K562 (cell line): ENCODE measurements around the gene DCAKD. TPM values are rescaled to one million over a fixed set of nuclear protein-coding genes. Genes with fewer than 3 reads are reported as not detected.

ENCODE experiments used
- ARID1B ChIP-seq: fragments of 450-650 bp; IDR thresholded peaks from 2 replicates; pipeline ENCODE4 v1.6.1; 2016; ENCODE audit warnings: antibody characterized with exemption, mild to moderate bottlenecking, inconsistent platforms
- GABPB1 ChIP-seq: sonication (generic); formaldehyde crosslinking; IDR thresholded peaks from 2 replicates; pipeline ENCODE4 v1.8.0; 2022; ENCODE audit warnings: mild to moderate bottlenecking, missing genetic modification reagents
- MGA ChIP-seq: fragments of 450-650 bp; IDR thresholded peaks from 2 replicates; pipeline ENCODE4 v1.6.1; 2016; ENCODE audit warnings: mild to moderate bottlenecking, moderate library complexity
- RAD51 ChIP-seq: fragments of 450-650 bp; IDR thresholded peaks from 2 replicates; pipeline ENCODE4 v1.7.1; 2016; ENCODE audit warnings: low read depth, mild to moderate bottlenecking, borderline replicate concordance
- SMAD3 ChIP-seq: fragments of 450-650 bp; formaldehyde crosslinking; conservative IDR thresholded peaks from 2 replicates; pipeline ENCODE4 v1.4.0; 2020; ENCODE audit warnings: mild to moderate bottlenecking
- SMARCA4 ChIP-seq: fragments of 450-650 bp; IDR thresholded peaks from 2 replicates; pipeline ENCODE4 v1.6.1; 2016
- SRSF9 ChIP-seq: fragments of 200-400 bp; formaldehyde crosslinking; IDR thresholded peaks from 2 replicates; pipeline ENCODE4 v1.6.1; 2017; ENCODE audit warnings: low read depth, low read length, borderline replicate concordance
- ZNF146 ChIP-seq: IDR thresholded peaks from one replicate; pipeline ENCODE4 v1.6.1; 2018; ENCODE audit warnings: missing compliant biosample characterization; ENCODE audit not compliant: unreplicated experiment
- polyA plus RNA-seq, 8 experiments: library from polyadenylated mRNA; depleted of rRNA in 4 of 8; stranded (reverse) in 5 of 8; unstranded in 3 of 8; fragments of >200 nt; fragmentation: Nextera tagmentation in 2 of 8; fragmentation: Illumina TruSeq in 1 of 8; extraction: Ambion mirVana in 2 of 8; extraction: Trizol in 1 of 8; gene quantifications; 2 replicates each; pipeline versions ENCODE4 v1.2.1 to v1.2.3, GENCODE V29; 2011 to 2014; ENCODE audit warnings: inconsistent platforms in 1 of 8, missing spikeins in 1 of 8
- total RNA-seq, 7 experiments: library from RNA; depleted of rRNA in 6 of 7; stranded (reverse); fragments of >200 nt in 6 of 7; fragmentation: Illumina TruSeq in 2 of 7; extraction: Trizol in 2 of 7; gene quantifications; 2 replicates each; pipeline versions ENCODE4 v1.2.1 to v1.2.3, GENCODE V29; 2011 to 2021; ENCODE audit warnings: low replicate concordance in 1 of 7
- TF ChIP-seq, protein P1 (sequence below): fragments of 250-450 bp; sonication (Bioruptor Pico); IDR thresholded peaks from 2 replicates; pipeline ENCODE4 v1.8.0; 2021; ENCODE audit warnings: mild to moderate bottlenecking, moderate library complexity
- TF ChIP-seq, protein P2 (sequence below): fragments of 250-450 bp; sonication (Bioruptor Pico); IDR thresholded peaks from 2 replicates; pipeline ENCODE4 v1.5.0; 2021; ENCODE audit warnings: mild to moderate bottlenecking, moderate library complexity

DCAKD gene
- total and polyA plus RNA-seq, 9 of the 15 experiments (the other 6 are each of a cell fraction or from before 2014, with no cell fraction given) = 7.9 to 35.5 (median 21.4) TPM

GRCh38 chr17:45031231-45032173, 19.9 kb downstream of the DCAKD start (continued):
- TF ChIP-seq RAD51 (no peak), SMARCA4 (peak; percentile 65), MGA (no peak), SMAD3 (CRISPR knock-in tag) (no peak), ARID1B (peak; percentile 79), GABPB1 (CRISPR knock-in tag) (0 out of 2 replicates have a peak, but pooled peaks have one; percentile 30), SRSF9 (no peak), ZNF146 (CRISPR knock-in tag) (no peak)
- TF ChIP-seq, protein P1, sequence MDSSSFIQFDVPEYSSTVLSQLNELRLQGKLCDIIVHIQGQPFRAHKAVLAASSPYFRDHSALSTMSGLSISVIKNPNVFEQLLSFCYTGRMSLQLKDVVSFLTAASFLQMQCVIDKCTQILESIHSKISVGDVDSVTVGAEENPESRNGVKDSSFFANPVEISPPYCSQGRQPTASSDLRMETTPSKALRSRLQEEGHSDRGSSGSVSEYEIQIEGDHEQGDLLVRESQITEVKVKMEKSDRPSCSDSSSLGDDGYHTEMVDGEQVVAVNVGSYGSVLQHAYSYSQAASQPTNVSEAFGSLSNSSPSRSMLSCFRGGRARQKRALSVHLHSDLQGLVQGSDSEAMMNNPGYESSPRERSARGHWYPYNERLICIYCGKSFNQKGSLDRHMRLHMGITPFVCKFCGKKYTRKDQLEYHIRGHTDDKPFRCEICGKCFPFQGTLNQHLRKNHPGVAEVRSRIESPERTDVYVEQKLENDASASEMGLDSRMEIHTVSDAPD (CRISPR knock-in tag) = no peak
- TF ChIP-seq, protein P2, sequence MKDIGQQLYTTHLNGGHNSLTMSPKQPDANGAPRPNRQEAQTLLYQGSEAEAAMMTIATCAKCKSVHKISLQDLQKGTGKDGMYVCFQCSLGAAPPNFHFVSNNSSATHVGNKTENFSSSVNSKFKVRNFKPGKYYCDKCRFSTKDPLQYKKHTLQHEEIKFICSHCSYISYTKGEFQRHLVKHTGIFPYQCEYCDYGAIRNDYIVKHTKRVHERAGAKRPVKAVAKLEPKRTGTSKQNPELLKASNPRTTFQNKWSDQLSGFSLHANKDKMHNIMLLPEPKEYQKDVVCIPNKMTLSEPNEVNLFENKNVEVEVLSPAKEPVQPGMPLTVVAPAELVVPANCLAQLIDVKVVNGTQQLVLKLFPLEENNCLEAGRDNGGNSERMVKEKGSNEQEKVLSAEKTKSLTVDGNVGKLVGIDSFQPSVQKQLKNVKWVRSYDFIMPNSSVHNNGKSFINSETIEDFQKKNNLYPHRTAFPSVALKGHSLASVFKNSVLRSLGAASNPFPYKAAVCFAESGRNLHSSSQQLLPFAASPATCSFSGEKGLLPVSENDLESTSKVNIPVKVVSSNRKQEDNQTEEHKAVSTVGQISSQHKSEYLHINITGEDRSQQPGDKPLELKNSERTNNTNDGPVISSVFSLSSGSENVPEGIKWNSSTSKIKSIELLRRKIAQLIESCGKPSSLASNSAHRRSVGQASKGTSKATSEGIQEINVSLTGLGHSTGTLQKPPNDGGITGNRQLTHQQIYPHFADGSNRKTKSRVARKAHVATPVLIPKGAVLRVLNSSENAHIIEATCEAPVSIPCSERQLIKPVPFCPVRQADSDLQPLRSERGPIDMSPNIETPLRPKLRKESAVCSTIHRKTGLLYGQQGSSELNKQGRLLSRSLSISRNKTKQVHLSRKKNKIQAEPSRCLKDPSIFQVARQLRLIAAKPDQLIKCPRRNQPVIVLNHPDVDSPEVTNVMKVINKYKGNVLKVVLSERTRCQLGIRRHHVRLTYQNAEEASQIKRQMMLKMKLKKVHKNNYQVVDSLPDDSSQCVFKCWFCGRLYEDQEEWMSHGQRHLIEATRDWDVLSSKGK (CRISPR knock-in tag) = no peak
